ENCODE measurements around the gene MLLT10. TPM values are rescaled to one million over a fixed set of nuclear protein-coding genes. Genes with fewer than 3 reads are reported as not detected.

The MLLT10 gene
- total RNA-seq, 1 donor from 2014 or later = 26.1 TPM

GRCh38 chr10:21661935-21662334, 127.9 kb downstream of the MLLT10 start:
- intact Hi-C loops (cut with micrococcal nuclease) = no loop called here
- ATAC-seq (no peak), DNase-seq (no peak)

GRCh38 chr10:21662635-21663034, 128.6 kb downstream of the MLLT10 start:
- intact Hi-C loops (cut with micrococcal nuclease) = no loop called here
- ATAC-seq (peak; percentile 64), DNase-seq (no peak)

GRCh38 chr10:21668831-21669230, 134.8 kb downstream of the MLLT10 start:
- intact Hi-C loops (cut with micrococcal nuclease) = no loop called here
- DNase-seq (no peak), ATAC-seq (no peak)

- intact Hi-C loops (cut with micrococcal nuclease) = no loop called here
- ATAC-seq (no peak), DNase-seq (no peak)
Observed at GRCh38 chr10:21670391-21670790, 136.4 kb downstream of the MLLT10 start.

- ATAC-seq (no peak), DNase-seq (no peak)
- intact Hi-C loops (cut with micrococcal nuclease) = no loop called here
Observed at GRCh38 chr10:21673668-21674067, 139.6 kb downstream of the MLLT10 start.

GRCh38 chr10:21675157-21675796, 141.2 kb downstream of the MLLT10 start:
- intact Hi-C loops (cut with micrococcal nuclease) = no loop called here
- ATAC-seq (no peak), DNase-seq (no peak)

GRCh38 chr10:21677551-21677950, 143.5 kb downstream of the MLLT10 start:
- no peak for ATAC-seq
- intact Hi-C loops (cut with micrococcal nuclease) = no loop called here
- no peak for DNase-seq

GRCh38 chr10:21681156-21681555, 147.1 kb downstream of the MLLT10 start:
- intact Hi-C loops (cut with micrococcal nuclease) = no loop called here
- DNase-seq (no peak), ATAC-seq (no peak)

GRCh38 chr10:21687266-21688008, 153.4 kb downstream of the MLLT10 start:
- intact Hi-C loops (cut with micrococcal nuclease) = no loop called here
- ATAC-seq = no peak
- no peak for DNase-seq

GRCh38 chr10:21688009-21688332, 153.9 kb downstream of the MLLT10 start:
- no peak for DNase-seq
- intact Hi-C loops (cut with micrococcal nuclease) = no loop called here
- ATAC-seq = no peak

GRCh38 chr10:21688870-21689269, 154.8 kb downstream of the MLLT10 start:
- ATAC-seq (no peak), DNase-seq (no peak)
- intact Hi-C loops (cut with micrococcal nuclease) = no loop called here

- DNase-seq (no peak), ATAC-seq (no peak)
- intact Hi-C loops (cut with micrococcal nuclease) = no loop called here
Observed at GRCh38 chr10:21689881-21690280, 155.8 kb downstream of the MLLT10 start.

GRCh38 chr10:21692916-21693315, 158.9 kb downstream of the MLLT10 start:
- no peak for ATAC-seq
- intact Hi-C loops (cut with micrococcal nuclease) = no loop called here

GRCh38 chr10:21693418-21693817, 159.4 kb downstream of the MLLT10 start:
- intact Hi-C loops (cut with micrococcal nuclease) = no loop called here
- ATAC-seq (no peak), DNase-seq (no peak)

More at GRCh38 chr10:21692916-21693315, 158.9 kb downstream of the MLLT10 start:
- DNase-seq = no peak

GRCh38 chr10:21694631-21695030, 160.6 kb downstream of the MLLT10 start:
- intact Hi-C loops (cut with micrococcal nuclease) = no loop called here
- DNase-seq (no peak), ATAC-seq (peak; percentile 22)

- intact Hi-C loops (cut with micrococcal nuclease) = no loop called here
- DNase-seq (no peak), ATAC-seq (peak; percentile 45)
Observed at GRCh38 chr10:21696302-21696701, 162.3 kb downstream of the MLLT10 start.

GRCh38 chr10:21699575-21699974, 165.5 kb downstream of the MLLT10 start:
- intact Hi-C loops (cut with micrococcal nuclease) = no loop called here
- ATAC-seq = no peak
- no peak for DNase-seq

GRCh38 chr10:21700474-21700873, 166.4 kb downstream of the MLLT10 start:
- intact Hi-C loops (cut with micrococcal nuclease) = no loop called here
- no peak for DNase-seq
- ATAC-seq = no peak

GRCh38 chr10:21702633-21703111, 168.6 kb downstream of the MLLT10 start:
- intact Hi-C loops (cut with micrococcal nuclease) = no loop called here
- ATAC-seq = no peak
- DNase-seq = no peak

GRCh38 chr10:21705142-21705827, 171.3 kb downstream of the MLLT10 start:
- ATAC-seq = peak; percentile 22
- intact Hi-C loops (cut with micrococcal nuclease) = no loop called here
- no peak for DNase-seq

- ATAC-seq (no peak), DNase-seq (no peak)
- intact Hi-C loops (cut with micrococcal nuclease) = no loop called here
Observed at GRCh38 chr10:21705828-21706176, 171.8 kb downstream of the MLLT10 start.
